ENCODE data around the gene TMEM98.
A peak's percentile ranks its signal among the peaks of the same experiment; 100 is the strongest.
"Not testable (repeated sequence)": the region's sequence is repeated elsewhere in the genome, so short reads cannot be mapped to it uniquely, and the experiment has no call there.

TMEM98 gene

GRCh38 chr17:32927724-32928585, at the start of gene TMEM98:
Gene TMEM98 (plus strand): TSS chr17:32928153. CDS start chr17:32931529, 3,376 bp downstream.
- DNase-seq (ENCODE audit: low read depth in 2 of 2): no peak

GRCh38 chr17:32878211-32878610, 49.7 kb upstream of the TMEM98 start:
- no peak for DNase-seq (ENCODE audit: low read depth in 2 of 2)

GRCh38 chr17:32879134-32879533, 48.8 kb upstream of the TMEM98 start:
- DNase-seq (ENCODE audit: low read depth in 2 of 2): no peak

GRCh38 chr17:32880671-32881453, 47.1 kb upstream of the TMEM98 start:
- DNase-seq (ENCODE audit: low read depth in 2 of 2): no peak

- DNase-seq (ENCODE audit: low read depth in 2 of 2): no peak
Observed at GRCh38 chr17:32882029-32882428, 45.9 kb upstream of the TMEM98 start.

GRCh38 chr17:32882734-32883133, 45.2 kb upstream of the TMEM98 start:
- DNase-seq (ENCODE audit: low read depth in 2 of 2): peak in 1 of 2 donors; percentile 25

GRCh38 chr17:32886951-32887350, 41.0 kb upstream of the TMEM98 start:
- not testable (repeated sequence) for DNase-seq (ENCODE audit: low read depth in 2 of 2)

- DNase-seq (ENCODE audit: low read depth in 2 of 2): not testable (repeated sequence)
Observed at GRCh38 chr17:32887410-32887809, 40.5 kb upstream of the TMEM98 start.

GRCh38 chr17:32894245-32894644, 33.7 kb upstream of the TMEM98 start:
- DNase-seq (ENCODE audit: low read depth in 2 of 2): no peak

GRCh38 chr17:32896647-32897258, 31.2 kb upstream of the TMEM98 start:
- no peak for DNase-seq (ENCODE audit: low read depth in 2 of 2)

GRCh38 chr17:32899236-32900013, 28.5 kb upstream of the TMEM98 start:
- no peak for DNase-seq (ENCODE audit: low read depth in 2 of 2)

GRCh38 chr17:32901743-32902142, 26.2 kb upstream of the TMEM98 start:
- no peak for DNase-seq (ENCODE audit: low read depth in 2 of 2)

- DNase-seq (ENCODE audit: low read depth in 2 of 2): peak in 1 of 2 donors; percentile 17
Observed at GRCh38 chr17:32903774-32904673, 23.9 kb upstream of the TMEM98 start.

GRCh38 chr17:32904891-32905290, 23.1 kb upstream of the TMEM98 start:
- DNase-seq (ENCODE audit: low read depth in 2 of 2): no peak

GRCh38 chr17:32907583-32907982, 20.4 kb upstream of the TMEM98 start:
- DNase-seq (ENCODE audit: low read depth in 2 of 2): no peak

GRCh38 chr17:32909787-32910369, 18.1 kb upstream of the TMEM98 start:
- DNase-seq (ENCODE audit: low read depth in 2 of 2): peak in 1 of 2 donors; percentile 53

GRCh38 chr17:32910769-32911168, 17.2 kb upstream of the TMEM98 start:
- no peak for DNase-seq (ENCODE audit: low read depth in 2 of 2)

GRCh38 chr17:32912218-32912897, 15.6 kb upstream of the TMEM98 start:
- no peak for DNase-seq (ENCODE audit: low read depth in 2 of 2)

GRCh38 chr17:32913593-32913992, 14.4 kb upstream of the TMEM98 start:
- no peak for DNase-seq (ENCODE audit: low read depth in 2 of 2)
